HG03521 (cell line): ENCODE results near the gene ALKBH3.

Experiments
- ATAC-seq: cut with Tn5 transposase; IDR thresholded peaks from one replicate; pipeline ENCODE4 v1.9.1; 2021; ENCODE audit warnings: mild to moderate bottlenecking, moderate library complexity; ENCODE audit not compliant: unreplicated experiment

The ALKBH3 gene

GRCh38 chr11:43880640-43881159, at the start of gene ALKBH3:
ALKBH3 (plus strand) TSS chr11:43880831; CDS start chr11:43882653, 1,822 bp downstream.
- ATAC-seq = peak; percentile 99

- ATAC-seq = no peak
Observed at GRCh38 chr11:43830928-43831440, 49.6 kb upstream of the ALKBH3 start.

- ATAC-seq = no peak
Observed at GRCh38 chr11:43832536-43832935, 48.1 kb upstream of the ALKBH3 start.

- no peak for ATAC-seq
Observed at GRCh38 chr11:43833657-43834073, 47.0 kb upstream of the ALKBH3 start.

GRCh38 chr11:43834286-43834685, 46.3 kb upstream of the ALKBH3 start:
- no peak for ATAC-seq

- no peak for ATAC-seq
Observed at GRCh38 chr11:43835104-43835503, 45.5 kb upstream of the ALKBH3 start.

GRCh38 chr11:43837879-43838278, 42.8 kb upstream of the ALKBH3 start:
- ATAC-seq = no peak

GRCh38 chr11:43842021-43842420, 38.6 kb upstream of the ALKBH3 start:
- ATAC-seq = no peak

- ATAC-seq = no peak
Observed at GRCh38 chr11:43845816-43846215, 34.8 kb upstream of the ALKBH3 start.

- no peak for ATAC-seq
Observed at GRCh38 chr11:43852057-43852636, 28.5 kb upstream of the ALKBH3 start.

- ATAC-seq = no peak
Observed at GRCh38 chr11:43853781-43854180, 26.9 kb upstream of the ALKBH3 start.

GRCh38 chr11:43856993-43857392, 23.6 kb upstream of the ALKBH3 start:
- no peak for ATAC-seq

- no peak for ATAC-seq
Observed at GRCh38 chr11:43861141-43861540, 19.5 kb upstream of the ALKBH3 start.

GRCh38 chr11:43866520-43866919, 14.1 kb upstream of the ALKBH3 start:
- no peak for ATAC-seq

- no peak for ATAC-seq
Observed at GRCh38 chr11:43866969-43867368, 13.7 kb upstream of the ALKBH3 start.

- peak; percentile 100 for ATAC-seq
Observed at GRCh38 chr11:43868852-43869567, 11.6 kb upstream of the ALKBH3 start.

- ATAC-seq = no peak
Observed at GRCh38 chr11:43871051-43871450, 9.6 kb upstream of the ALKBH3 start.

GRCh38 chr11:43872995-43873394, 7.6 kb upstream of the ALKBH3 start:
- ATAC-seq = no peak

GRCh38 chr11:43874078-43874477, 6.6 kb upstream of the ALKBH3 start:
- ATAC-seq = no peak

GRCh38 chr11:43874738-43875137, 5.9 kb upstream of the ALKBH3 start:
- ATAC-seq = no peak

GRCh38 chr11:43879789-43880639, 617 bp upstream of the ALKBH3 start:
- ATAC-seq = no peak
